ENCODE data around the gene TNIK. TPM values are rescaled to one million over a fixed set of nuclear protein-coding genes. Genes with fewer than 3 reads are reported as not detected.

The TNIK gene
- total and polyA plus RNA-seq, 2 of the 13 experiments (the other 11 are each of a cell fraction or from before 2014, with no cell fraction given): 0.15 to 0.22 TPM

- TF ChIP-seq ZNF407 (CRISPR knock-in tag; IDR thresholded peaks at IDR 0.05; ENCODE audit: not compliant biosample characterization): no peak
- no peak for TF ChIP-seq ARID4A (CRISPR knock-in tag; IDR thresholded peaks at IDR 0.05; ENCODE audit: borderline replicate concordance)
- TF ChIP-seq EZH2 (conservative IDR thresholded peaks at IDR 0.05; ENCODE audit: low read depth, low read length): no peak
- TF ChIP-seq GATAD2A (CRISPR knock-in tag; IDR thresholded peaks at IDR 0.05): no peak
- no peak for TF ChIP-seq ZNF839 (CRISPR knock-in tag; IDR thresholded peaks at IDR 0.05; ENCODE audit: borderline replicate concordance)
- no peak for TF ChIP-seq ZNF552 (CRISPR knock-in tag; IDR thresholded peaks at IDR 0.05; ENCODE audit: borderline replicate concordance)
Observed at GRCh38 chr3:171396048-171396447, 64.2 kb downstream of the TNIK start (continued).

Measured in HepG2 (cell line).